Measurements from ENCODE around the gene DMPK. TPM values are rescaled to one million over a fixed set of nuclear protein-coding genes. Genes with fewer than 3 reads are reported as not detected.

The DMPK gene
- total and polyA plus RNA-seq, 2 experiments from 2014 or later, result 9.8 to 24.0 TPM

DNA sequence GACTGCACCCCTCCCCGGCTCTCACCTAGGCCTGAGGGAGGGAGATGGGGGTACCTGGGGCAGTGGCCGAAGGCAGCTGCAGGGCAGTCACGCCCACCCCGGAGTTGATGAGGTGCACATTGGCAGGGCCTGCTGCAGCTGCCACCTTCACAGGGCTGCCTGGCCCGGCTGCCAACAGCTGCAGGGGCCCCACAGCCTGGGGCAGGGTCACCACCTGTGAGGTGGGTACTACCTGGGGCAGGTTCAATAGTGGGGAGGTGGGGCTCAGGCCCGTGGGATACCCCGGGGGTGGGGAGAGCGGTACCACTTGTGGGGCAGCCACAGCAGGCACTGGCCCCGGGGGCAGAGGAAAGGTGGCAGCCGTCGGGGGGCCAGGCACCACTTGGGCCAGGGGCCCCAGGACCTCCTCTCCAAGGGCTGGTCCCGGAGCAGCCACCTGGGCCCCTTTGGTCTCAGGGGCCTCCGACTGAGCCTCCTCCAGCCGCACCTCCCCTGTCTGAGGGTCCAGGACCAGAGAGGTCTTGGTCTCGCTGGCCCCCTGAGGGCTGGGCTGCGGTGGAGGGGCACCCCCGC lies 15.9 kb downstream of the DMPK start (continued):
- TF ChIP-seq, protein P1, sequence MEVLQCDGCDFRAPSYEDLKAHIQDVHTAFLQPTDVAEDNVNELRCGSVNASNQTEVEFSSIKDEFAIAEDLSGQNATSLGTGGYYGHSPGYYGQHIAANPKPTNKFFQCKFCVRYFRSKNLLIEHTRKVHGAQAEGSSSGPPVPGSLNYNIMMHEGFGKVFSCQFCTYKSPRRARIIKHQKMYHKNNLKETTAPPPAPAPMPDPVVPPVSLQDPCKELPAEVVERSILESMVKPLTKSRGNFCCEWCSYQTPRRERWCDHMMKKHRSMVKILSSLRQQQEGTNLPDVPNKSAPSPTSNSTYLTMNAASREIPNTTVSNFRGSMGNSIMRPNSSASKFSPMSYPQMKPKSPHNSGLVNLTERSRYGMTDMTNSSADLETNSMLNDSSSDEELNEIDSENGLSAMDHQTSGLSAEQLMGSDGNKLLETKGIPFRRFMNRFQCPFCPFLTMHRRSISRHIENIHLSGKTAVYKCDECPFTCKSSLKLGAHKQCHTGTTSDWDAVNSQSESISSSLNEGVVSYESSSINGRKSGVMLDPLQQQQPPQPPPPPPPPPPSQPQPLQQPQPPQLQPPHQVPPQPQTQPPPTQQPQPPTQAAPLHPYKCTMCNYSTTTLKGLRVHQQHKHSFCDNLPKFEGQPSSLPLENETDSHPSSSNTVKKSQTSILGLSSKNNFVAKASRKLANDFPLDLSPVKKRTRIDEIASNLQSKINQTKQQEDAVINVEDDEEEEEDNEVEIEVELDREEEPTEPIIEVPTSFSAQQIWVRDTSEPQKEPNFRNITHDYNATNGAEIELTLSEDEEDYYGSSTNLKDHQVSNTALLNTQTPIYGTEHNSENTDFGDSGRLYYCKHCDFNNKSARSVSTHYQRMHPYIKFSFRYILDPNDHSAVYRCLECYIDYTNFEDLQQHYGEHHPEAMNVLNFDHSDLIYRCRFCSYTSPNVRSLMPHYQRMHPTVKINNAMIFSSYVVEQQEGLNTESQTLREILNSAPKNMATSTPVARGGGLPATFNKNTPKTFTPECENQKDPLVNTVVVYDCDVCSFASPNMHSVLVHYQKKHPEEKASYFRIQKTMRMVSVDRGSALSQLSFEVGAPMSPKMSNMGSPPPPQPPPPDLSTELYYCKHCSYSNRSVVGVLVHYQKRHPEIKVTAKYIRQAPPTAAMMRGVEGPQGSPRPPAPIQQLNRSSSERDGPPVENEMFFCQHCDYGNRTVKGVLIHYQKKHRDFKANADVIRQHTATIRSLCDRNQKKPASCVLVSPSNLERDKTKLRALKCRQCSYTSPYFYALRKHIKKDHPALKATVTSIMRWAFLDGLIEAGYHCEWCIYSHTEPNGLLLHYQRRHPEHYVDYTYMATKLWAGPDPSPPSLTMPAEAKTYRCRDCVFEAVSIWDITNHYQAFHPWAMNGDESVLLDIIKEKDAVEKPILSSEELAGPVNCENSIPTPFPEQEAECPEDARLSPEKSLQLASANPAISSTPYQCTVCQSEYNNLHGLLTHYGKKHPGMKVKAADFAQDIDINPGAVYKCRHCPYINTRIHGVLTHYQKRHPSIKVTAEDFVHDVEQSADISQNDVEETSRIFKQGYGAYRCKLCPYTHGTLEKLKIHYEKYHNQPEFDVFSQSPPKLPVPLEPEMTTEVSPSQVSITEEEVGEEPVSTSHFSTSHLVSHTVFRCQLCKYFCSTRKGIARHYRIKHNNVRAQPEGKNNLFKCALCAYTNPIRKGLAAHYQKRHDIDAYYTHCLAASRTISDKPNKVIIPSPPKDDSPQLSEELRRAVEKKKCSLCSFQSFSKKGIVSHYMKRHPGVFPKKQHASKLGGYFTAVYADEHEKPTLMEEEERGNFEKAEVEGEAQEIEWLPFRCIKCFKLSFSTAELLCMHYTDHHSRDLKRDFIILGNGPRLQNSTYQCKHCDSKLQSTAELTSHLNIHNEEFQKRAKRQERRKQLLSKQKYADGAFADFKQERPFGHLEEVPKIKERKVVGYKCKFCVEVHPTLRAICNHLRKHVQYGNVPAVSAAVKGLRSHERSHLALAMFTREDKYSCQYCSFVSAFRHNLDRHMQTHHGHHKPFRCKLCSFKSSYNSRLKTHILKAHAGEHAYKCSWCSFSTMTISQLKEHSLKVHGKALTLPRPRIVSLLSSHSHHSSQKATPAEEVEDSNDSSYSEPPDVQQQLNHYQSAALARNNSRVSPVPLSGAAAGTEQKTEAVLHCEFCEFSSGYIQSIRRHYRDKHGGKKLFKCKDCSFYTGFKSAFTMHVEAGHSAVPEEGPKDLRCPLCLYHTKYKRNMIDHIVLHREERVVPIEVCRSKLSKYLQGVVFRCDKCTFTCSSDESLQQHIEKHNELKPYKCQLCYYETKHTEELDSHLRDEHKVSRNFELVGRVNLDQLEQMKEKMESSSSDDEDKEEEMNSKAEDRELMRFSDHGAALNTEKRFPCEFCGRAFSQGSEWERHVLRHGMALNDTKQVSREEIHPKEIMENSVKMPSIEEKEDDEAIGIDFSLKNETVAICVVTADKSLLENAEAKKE (CRISPR knock-in tag; IDR thresholded peaks at IDR 0.05), result no peak
- no peak for TF ChIP-seq ZNF114 (CRISPR knock-in tag; IDR thresholded peaks at IDR 0.05)
- TF ChIP-seq NANOG (IDR thresholded peaks at IDR 0.05; ENCODE audit: borderline replicate concordance), result no peak
- TF ChIP-seq CREB1 (CRISPR knock-in tag; IDR thresholded peaks at IDR 0.05; ENCODE audit: low read depth), result no peak
- no peak for TF ChIP-seq POLR2AphosphoS5 (IDR thresholded peaks at IDR 0.05; ENCODE audit: low read depth)
- no peak for TF ChIP-seq ZNF331 (CRISPR knock-in tag; IDR thresholded peaks at IDR 0.05; ENCODE audit: low read depth)
- no peak for TF ChIP-seq STAT1 (IDR thresholded peaks at IDR 0.05; ENCODE audit: unreplicated experiment)
- TF ChIP-seq, protein P2, sequence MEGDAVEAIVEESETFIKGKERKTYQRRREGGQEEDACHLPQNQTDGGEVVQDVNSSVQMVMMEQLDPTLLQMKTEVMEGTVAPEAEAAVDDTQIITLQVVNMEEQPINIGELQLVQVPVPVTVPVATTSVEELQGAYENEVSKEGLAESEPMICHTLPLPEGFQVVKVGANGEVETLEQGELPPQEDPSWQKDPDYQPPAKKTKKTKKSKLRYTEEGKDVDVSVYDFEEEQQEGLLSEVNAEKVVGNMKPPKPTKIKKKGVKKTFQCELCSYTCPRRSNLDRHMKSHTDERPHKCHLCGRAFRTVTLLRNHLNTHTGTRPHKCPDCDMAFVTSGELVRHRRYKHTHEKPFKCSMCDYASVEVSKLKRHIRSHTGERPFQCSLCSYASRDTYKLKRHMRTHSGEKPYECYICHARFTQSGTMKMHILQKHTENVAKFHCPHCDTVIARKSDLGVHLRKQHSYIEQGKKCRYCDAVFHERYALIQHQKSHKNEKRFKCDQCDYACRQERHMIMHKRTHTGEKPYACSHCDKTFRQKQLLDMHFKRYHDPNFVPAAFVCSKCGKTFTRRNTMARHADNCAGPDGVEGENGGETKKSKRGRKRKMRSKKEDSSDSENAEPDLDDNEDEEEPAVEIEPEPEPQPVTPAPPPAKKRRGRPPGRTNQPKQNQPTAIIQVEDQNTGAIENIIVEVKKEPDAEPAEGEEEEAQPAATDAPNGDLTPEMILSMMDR (conservative IDR thresholded peaks at IDR 0.05; ENCODE audit: low read depth in 2 of 2), result no peak
- TF ChIP-seq JUNB (IDR thresholded peaks at IDR 0.05; ENCODE audit: unreplicated experiment), result no peak
- TF ChIP-seq, protein P3, sequence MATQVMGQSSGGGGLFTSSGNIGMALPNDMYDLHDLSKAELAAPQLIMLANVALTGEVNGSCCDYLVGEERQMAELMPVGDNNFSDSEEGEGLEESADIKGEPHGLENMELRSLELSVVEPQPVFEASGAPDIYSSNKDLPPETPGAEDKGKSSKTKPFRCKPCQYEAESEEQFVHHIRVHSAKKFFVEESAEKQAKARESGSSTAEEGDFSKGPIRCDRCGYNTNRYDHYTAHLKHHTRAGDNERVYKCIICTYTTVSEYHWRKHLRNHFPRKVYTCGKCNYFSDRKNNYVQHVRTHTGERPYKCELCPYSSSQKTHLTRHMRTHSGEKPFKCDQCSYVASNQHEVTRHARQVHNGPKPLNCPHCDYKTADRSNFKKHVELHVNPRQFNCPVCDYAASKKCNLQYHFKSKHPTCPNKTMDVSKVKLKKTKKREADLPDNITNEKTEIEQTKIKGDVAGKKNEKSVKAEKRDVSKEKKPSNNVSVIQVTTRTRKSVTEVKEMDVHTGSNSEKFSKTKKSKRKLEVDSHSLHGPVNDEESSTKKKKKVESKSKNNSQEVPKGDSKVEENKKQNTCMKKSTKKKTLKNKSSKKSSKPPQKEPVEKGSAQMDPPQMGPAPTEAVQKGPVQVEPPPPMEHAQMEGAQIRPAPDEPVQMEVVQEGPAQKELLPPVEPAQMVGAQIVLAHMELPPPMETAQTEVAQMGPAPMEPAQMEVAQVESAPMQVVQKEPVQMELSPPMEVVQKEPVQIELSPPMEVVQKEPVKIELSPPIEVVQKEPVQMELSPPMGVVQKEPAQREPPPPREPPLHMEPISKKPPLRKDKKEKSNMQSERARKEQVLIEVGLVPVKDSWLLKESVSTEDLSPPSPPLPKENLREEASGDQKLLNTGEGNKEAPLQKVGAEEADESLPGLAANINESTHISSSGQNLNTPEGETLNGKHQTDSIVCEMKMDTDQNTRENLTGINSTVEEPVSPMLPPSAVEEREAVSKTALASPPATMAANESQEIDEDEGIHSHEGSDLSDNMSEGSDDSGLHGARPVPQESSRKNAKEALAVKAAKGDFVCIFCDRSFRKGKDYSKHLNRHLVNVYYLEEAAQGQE (IDR thresholded peaks at IDR 0.05; ENCODE audit: unreplicated experiment), result no peak
- TF ChIP-seq EZH2 (IDR thresholded peaks at IDR 0.05; ENCODE audit: low read depth, unreplicated experiment), result no peak

Measured in GM23338 (cell line).